HG03457 (cell line): ENCODE data around the gene MICOS13.

Experiments used
- ATAC-seq: cut with Tn5 transposase; IDR thresholded peaks from one replicate; pipeline ENCODE4 v1.9.1; 2021; ENCODE audit warnings: moderate number of reproducible peaks; ENCODE audit not compliant: unreplicated experiment

Gene MICOS13

DNA sequence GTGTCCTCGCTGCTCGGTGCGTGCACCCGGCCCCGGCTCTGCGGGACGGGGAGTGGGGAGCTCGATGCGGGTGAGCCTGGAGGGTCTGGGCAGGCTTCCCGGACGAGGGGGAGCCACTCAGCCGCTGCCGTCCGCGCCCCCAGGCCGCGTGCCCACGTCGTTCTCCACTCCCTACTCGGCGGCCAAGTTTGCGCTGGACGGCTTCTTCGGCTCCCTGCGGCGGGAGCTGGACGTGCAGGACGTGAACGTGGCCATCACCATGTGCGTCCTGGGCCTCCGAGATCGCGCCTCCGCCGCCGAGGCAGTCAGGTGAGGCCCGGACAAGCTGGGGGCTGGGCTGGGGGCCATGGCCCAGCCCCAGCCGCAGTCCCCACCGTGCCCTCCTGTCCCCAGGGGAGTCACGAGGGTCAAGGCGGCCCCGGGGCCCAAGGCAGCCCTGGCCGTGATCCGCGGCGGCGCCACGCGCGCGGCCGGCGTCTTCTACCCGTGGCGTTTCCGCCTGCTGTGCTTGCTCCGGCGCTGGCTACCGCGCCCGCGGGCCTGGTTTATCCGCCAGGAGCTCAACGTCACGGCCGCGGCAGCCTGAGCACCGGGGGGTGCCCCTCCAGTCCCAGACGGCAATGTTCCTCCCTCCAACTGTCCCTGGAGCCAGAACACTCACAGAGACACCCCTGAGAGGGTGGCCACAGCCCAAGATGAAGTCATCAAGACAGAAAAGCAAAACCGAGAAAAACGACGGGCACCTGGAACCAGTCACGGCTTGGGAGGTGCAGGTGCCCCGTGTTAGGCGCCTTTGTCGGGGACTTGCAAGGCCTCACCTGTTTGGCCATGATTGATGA is 7.3 kb upstream of the MICOS13 start:
- no peak for ATAC-seq

DNA sequence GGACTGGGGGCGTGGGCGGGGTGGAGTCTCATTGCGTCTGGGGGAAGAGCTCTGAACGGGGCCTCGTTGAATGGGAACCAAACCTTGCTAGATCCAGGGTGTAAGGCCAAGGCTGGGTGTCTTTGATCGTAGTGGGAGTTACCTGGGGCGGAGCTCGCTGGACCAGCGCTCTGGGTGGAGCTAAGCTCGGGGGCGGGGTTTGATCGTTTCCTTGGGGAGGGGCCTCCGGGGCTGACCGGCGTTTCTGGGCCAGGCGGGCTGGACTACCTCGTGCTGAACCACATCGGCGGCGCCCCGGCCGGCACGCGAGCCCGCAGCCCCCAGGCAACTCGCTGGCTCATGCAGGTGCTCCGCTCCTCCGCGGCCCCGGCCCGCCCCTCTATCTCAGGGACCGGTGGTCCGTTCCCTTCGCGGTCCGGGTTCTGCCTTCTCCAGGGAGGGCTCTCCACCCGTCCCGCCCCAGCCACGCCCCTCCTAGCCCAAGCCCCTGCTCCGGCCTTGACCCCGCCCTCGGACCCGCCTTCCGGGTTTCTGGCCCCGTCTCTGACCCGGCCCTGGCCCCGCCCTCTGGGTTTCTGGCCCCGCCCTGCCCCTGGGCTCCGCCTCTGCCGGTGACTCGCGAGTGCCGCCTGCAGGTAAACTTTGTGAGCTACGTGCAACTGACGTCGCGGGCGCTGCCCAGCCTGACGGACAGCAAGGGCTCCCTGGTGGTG is 6.5 kb upstream of the MICOS13 start:
- ATAC-seq, result no peak

DNA sequence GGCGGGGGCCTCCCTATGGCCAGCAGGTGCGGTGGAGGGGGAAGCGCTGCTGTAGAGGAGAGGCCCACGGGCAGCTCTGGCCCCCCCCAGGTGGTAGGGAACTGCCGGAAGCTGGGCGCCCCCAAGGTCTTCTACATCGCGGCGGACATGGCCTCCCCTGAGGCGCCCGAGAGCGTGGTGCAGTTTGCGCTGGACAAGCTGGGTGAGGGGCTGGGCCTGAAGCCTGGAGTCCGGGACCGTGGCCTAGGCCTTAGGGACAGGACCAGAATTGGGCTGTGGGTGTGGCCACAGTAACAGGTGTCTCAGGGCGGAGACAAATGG is 6.0 kb upstream of the MICOS13 start:
- ATAC-seq, result no peak

DNA sequence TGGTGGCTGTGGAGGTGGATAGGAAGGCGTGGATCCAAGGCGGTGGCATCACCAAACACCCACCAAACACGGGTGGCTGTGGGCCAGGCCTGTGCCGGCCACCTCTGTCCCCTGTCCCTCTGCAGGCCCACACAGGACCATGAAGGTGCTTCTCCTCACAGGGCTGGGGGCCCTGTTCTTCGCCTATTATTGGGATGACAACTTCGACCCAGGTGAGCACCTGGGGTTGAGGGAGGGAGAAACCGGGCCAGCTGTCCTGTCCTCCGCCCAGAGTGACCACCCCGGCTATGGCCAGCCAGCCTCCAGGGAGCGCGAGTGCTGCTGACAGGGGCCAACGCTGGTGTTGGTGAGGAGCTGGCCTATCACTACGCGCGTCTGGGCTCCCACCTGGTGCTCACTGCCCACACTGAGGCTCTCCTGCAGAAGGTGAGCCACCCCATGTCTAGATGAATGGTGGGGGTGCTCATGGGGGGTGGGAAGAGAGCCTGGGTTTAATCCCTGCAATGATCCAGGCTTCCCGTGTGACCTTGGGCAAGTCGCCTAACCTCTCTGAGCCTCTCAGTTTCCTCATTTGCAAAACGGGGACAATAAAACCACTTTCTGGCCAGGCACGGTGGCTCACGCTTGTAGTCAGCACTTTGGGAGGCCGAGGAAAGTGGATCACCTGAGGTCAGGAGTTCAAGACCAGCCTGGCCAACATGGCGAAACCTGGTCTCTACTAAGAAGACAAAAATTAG is 4.5 kb upstream of the MICOS13 start:
- no peak for ATAC-seq

DNA sequence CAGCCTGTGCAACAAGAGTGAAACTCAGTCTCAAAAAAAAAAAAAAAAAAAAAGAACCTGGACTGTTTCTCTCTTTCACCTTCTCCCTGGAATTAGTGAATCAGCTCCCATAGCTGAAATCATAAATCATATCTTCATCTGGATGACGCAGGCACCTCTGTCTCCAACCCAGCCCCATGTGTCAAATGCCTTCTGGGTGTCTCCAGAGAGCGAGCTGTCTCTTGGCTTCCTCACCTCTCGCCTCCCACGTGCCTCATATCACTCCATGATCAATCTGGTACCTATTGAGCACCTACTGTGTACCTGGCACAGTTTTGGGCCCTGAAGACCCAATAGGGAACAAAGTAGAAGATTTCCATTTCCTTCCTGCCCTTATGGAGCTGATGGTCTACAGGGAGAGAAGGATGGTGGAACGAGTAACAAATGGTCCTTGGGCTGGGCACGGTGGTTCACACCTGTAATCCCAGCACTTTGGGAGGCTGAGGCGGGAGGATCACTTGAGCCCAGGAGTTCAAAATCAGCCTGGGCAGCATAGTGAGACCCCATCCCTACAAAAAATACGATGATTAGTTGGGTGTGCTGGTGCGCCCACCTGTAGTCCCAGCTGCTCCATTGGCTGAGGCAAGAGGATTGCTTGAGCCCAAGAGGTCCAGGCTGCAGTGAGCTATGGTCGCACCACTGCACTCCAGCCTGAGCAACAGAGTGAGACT is 3.0 kb upstream of the MICOS13 start:
- no peak for ATAC-seq

DNA sequence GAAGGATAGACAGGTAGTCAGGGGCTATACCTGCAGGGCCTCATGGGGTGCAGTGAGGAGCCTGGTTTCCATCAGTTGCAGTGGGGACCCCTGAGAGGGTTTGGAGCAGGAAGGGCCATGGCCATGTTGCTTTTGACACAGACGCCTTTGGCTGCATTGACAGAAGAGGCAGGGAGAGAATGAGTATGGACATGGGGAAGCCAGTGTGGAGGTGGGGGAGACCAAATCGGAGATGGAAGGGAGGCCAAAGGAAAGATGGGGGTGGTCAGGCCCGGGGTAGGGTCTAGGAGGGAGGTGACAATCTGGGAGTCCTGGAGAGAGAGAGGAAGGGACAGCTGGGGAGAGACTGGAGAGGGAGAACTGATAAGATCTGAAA is 1.8 kb upstream of the MICOS13 start:
- no peak for ATAC-seq

DNA sequence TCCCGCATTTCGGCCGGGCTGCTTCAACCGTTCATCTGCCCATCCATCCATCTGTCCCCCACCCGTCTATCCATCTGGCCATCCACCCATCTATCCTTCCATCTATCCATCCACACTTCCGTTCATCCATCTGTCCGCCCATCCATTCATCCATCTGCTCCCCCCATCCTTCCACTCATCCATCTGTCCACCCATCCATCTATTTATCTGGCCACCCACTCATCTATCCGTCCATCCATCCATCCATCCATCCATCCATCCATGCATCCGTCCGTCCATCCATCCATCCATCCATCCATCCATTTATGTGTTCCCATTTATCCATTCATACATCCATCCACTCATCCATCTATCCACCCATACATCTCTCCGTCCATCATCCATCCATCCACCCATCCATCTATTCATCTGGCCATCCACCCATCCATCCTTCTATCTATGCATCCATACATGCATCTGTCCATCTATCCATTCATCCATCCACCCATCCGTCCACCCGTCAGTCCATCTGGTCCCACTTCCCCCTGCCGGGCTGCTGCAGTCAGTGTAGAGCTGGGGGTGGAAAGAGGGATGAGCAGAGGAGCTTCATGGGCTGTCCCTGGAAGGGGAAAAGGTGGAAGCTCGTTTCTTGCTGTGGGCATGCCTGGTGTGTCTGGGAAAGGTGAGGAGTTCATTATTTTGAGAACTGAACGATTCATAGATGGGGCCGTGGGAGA is 1.2 kb upstream of the MICOS13 start:
- ATAC-seq, result no peak

DNA sequence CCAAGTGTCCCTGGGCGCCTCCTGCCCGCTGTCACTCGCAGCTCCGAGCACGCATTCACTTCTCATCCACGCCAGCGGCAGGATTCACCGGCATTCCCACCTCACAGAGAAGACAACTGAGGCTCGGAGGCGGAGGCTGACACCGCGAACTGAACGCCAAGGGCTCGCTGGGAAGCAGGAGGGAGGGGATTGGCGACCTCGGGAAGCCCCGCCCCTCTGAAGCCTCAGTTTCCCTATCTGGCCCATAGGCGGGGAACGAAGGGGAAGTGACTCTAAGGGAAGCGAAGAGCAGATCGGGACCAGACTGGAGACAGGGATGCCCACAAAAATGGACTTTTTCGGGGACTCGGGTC is 256 bp downstream of the MICOS13 start:
- ATAC-seq, result no peak

DNA sequence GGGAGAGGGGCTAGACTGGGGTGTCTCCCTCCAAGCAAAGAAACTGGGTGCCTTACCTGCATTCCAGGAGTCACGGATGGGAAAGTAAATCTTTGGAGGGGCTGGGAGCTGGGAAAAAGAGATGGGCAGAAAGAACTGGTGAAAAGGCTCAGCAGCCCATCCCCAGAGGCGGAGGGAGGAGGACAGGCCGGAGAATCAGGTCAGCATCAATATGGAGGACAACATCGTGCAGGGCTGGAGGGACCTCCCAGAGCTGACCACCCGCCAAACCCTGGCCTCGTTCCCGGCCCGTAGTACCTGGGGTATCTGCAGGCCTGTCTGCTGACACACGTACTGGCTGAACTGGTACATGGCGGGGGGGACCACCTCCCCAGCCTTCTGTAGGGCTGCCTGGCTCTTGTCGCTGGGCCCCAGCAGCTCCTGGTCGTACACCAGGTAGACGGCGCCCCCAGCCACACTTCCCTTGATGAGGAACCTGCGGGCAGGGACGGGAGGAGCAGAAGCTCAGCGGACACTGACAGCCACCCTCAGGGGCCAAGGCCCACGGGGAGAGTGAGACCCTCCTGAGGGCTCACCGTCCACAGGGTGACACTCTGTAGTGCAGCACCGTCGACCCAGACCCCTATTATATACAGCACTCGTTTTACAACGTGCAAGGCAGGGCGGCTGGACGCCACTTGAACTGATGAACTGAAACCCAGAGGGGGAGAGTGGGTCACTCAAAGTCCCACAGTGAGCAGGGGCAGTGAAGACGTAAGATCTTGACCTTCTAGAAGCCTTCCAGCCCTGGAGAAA is 830 bp downstream of the MICOS13 start:
- ATAC-seq, result no peak

DNA sequence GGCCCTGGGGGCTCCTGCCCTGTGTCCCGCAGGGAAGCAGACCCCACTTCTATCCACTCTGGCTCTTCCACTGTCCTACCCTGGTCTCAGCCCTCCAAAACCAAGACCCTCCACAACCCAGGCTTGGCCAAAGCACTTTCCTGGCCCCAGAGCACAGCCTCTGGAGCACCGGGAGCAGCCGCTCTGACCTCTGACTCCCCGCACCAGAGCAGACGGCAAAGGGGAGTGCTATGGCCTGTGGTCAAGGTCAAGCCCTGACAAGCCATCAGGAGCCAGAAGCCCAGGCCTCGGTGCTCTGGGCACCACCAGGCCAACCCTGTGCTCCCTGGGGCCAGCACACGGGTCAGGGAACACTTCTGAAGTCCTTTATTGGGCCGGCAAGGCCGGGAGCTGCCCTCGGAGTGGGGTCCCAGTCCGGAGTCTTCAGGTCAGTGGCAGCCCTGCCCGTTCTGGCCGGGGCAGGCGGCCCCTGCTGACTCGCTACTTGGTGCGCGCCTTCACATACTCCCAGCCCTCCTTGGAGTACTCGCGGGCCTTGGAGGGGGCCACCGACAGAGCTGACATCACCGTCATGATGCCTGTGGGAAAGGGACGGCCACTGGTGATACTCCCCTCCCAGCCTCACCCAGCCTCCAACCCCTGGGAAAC is 2.1 kb downstream of the MICOS13 start:
- ATAC-seq, result no peak

DNA sequence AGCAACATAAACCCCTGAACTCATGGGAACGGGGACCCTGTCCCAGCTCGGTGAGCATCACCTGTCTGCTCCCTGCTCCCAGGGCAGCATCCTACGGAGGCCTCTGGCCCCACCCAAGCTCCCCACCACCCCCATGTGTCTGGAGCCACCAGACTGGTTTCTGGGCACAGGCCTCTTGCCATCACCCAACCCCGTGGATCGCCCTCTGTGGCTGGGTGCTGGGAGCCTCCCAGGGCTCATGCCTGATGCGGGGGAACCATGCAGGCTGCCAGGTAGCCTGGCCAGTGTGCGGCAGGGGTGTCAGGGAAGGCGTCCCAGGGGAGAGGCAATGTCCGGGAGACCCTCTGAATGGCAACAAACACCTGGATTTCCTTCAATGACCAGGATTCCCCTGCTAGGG is 2.7 kb downstream of the MICOS13 start:
- ATAC-seq, result no peak

DNA sequence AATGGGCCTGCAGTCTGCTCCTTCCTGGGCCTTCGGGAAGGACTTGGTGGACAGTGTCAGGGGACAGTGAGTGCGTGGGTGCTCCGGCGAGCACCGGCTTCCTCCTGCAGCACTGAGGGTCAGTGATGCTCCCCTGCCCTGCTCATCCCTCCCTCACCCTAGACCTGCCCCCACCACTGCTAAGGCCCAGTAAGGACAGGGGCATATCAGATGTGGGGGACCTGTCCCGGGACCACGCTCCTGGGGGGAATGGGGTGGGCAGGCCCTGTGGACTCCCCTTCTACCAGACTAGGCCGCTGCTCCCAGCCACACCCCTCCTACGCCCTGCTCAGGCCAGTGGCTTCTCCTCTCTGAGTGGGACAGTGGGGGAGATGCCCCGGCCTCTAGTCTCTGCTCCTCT is 3.2 kb downstream of the MICOS13 start:
- ATAC-seq, result no peak

DNA sequence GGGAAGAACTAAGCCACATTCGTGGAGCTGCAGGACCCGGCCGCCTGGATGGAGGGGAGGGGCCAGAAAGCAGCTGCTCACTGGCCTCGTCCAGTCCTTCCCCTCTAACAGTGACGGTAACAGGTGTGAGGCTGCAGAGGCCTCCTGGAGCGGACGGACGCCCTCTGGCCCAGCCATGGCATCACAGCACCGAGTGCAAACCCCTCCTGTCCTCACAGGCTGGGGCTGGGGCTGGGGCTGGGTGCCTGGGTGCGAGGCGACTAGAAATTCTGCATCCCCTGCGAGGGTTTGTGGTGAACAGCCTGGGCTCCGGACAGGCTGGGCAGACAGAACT is 3.6 kb downstream of the MICOS13 start:
- no peak for ATAC-seq

DNA sequence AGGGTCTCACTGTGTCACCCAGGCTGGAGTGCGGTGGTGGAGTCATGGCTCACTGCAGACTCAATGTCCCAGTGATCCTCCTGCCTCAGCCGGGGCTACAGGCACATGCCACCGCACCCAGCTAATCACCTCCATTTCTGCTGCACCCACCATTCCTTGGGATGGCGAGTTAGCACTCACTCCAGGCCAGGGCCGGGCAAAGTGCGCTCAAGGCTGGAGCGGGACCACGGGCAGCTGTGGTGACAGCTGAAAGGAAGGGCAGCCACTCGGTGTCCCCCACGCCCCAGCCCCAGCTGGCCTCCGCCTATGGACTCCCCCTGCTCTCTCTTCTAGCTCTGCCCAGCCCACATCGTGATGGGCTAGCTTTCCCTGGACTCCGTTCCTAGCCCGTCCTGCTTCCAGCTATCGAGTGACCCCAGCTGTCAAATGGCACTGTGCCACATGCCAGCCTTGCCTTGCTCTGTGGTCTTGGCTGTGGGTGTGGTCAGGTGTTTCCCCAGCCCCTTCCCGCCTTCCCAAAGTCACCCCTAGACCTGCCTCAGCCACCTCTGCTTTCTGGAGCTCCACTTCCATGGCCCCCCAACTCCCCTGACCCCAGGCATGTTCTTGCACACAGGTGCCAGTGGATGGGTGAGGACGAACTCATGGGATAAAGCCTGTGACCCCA is 4.1 kb downstream of the MICOS13 start:
- ATAC-seq, result no peak

DNA sequence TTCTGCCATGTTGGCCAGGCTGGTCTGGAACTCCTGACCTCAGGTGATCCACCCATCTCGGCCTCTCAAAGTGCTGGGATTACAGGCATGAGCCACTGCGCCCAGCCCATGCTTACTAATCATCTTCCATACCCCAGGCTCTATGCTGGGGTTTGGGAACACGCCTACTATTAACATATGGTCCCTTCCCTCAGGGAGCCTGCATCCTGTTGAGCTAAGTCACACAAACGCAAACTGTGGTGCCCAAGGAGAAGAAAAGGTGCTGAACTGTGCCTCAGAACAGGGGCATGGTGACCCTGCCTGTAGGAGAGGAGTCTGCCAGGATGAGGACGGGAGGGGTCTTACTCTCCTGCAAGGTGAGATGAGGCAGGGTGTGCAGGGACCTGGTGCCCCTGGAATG is 5.6 kb downstream of the MICOS13 start:
- no peak for ATAC-seq

DNA sequence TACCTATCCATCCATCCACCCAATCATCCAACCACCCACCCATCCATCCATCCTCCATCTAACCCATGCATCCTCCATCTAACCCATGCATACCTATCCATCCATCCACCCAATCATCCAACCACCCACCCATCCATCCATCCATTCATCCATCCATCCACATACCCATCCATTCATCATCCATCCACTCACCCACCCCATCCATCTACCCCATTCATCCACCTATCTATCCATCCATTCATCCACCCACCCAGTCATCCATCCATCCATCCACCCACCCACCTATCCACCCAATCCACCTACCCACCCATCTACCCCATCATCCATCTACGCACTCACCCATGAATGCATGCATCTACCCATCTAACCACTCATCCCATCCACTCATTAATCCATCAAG is 6.6 kb downstream of the MICOS13 start:
- ATAC-seq, result no peak

DNA sequence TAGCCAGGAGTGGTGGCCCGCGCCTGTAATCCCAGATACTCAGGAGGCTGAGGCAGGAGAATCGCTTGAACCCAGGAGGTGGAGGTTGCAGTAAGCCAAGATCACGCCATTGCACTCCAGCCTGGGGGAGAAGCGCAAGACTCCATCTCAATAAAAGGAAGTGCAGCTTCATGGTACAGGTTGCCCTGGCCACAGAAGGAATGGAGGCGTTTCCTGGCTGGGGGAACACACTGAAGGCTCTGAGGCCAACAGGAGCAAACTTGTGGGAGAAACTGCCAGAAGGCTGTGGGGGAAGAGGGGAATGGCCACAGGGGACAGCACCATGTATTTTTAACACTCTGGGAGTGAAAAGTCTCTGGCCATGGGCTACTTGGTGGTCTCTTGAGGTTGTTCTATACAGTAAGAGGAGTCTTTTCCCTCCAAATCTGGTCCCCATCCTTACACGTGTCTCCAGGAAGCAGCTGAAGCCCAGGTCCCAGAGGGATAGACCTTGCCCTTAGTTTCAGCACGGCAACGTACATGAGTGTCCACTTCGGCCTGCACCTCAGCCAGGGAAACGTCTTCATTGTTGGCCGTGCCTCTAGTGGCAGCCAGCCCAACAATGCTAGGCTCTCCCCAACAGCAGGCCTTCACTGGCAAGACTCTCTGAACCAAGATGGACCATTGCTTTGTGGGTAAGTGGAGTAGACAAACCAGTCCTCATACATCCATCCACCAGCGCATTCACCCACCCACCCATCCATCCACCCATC is 7.4 kb downstream of the MICOS13 start:
- ATAC-seq, result no peak

DNA sequence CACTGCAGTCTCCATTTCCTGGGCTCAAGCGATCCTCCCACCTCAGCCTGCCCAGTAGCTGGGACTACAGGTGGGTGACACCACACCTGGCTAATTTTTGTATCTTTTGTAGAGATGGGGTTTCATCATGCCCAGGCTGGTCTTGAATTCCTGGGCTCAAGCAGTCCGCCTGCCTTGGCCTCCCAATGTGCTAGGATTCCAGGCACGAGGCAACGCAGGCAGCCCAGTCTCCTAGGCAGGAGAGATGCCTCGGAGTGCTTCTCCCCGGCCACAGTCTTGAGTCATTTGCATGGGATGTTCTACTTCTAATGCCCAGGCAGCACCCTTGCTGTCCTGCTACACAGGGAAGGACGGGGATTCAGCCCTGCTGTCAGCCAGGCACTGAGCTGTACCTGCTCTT is 8.7 kb downstream of the MICOS13 start:
- ATAC-seq, result no peak
